H1 (cell line): ENCODE results near the gene ABCG1.

Source experiments
- EP300 ChIP-seq, 2 experiments: IDR thresholded peaks; 1 replicate in 1 of 2; 2 replicates in 1 of 2; pipeline ENCODE4 v1.6.1; 2011 to 2012; ENCODE audit warnings: low read depth in 2 of 2, low read length in 2 of 2, mild to moderate bottlenecking in 2 of 2, borderline replicate concordance in 1 of 2, inconsistent platforms in 1 of 2, moderate library complexity in 1 of 2
- RBBP5 ChIP-seq: IDR thresholded peaks from 2 replicates; pipeline ENCODE4 v1.7.1; 2012; ENCODE audit warnings: low read depth, mild to moderate bottlenecking, inconsistent platforms, low read length, moderate library complexity, borderline replicate concordance
- TF ChIP-seq, protein P1 (sequence below), 3 experiments: IDR thresholded peaks; 1 replicate in 2 of 3; 2 replicates in 1 of 3; pipeline versions ENCODE4 v1.5.1 to v1.6.1; 2011; ENCODE audit warnings: low read length in 3 of 3, mild to moderate bottlenecking in 3 of 3, inconsistent platforms in 2 of 3, low read depth in 1 of 3, moderate library complexity in 1 of 3; ENCODE audit not compliant: insufficient read depth in 1 of 3; ENCODE audit errors: control extremely low read depth in 1 of 3

DNA sequence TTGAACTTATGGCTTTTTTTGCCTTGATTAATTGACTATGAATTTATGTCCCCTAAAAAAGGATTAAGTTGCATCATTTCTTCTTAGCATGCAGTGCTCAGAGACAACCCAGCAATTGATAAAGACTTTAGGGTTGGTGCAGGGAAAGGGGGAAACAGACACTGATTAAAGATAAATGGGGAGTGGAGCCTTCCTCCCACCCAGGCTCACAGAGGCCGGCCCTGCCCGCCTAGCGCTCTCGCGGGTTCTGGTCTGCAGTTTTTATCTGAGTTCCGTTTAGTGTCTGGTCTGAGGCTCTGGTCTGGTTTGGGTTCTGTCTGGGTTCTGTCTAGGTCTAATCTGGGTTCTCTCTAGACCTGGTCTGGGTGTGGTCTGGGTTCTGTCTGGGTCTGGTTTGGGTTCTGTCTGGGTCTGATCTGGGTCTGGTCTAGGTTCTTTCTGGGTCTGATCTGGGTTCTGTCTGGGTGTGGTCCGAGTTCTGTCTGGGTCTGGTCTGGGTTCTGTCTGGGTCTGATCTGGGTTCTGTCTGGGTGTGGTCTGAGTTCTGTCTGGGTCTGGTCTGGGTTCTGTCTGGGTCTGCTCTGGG lies 48.1 kb downstream of the ABCG1 start:
- TF ChIP-seq EP300 (IDR thresholded peaks at IDR 0.05; ENCODE audit: borderline replicate concordance in 1 of 2, low read depth in 2 of 2, low read length in 2 of 2) (no peak), RBBP5 (no peak)
- TF ChIP-seq, protein P1, sequence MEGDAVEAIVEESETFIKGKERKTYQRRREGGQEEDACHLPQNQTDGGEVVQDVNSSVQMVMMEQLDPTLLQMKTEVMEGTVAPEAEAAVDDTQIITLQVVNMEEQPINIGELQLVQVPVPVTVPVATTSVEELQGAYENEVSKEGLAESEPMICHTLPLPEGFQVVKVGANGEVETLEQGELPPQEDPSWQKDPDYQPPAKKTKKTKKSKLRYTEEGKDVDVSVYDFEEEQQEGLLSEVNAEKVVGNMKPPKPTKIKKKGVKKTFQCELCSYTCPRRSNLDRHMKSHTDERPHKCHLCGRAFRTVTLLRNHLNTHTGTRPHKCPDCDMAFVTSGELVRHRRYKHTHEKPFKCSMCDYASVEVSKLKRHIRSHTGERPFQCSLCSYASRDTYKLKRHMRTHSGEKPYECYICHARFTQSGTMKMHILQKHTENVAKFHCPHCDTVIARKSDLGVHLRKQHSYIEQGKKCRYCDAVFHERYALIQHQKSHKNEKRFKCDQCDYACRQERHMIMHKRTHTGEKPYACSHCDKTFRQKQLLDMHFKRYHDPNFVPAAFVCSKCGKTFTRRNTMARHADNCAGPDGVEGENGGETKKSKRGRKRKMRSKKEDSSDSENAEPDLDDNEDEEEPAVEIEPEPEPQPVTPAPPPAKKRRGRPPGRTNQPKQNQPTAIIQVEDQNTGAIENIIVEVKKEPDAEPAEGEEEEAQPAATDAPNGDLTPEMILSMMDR (IDR thresholded peaks at IDR 0.05; ENCODE audit: control extremely low read depth in 1 of 3, insufficient read depth in 1 of 3, low read depth in 1 of 3, low read length in 3 of 3), result no peak
